T47D (cell line): ENCODE data around the gene PRCC.
"Not testable (repeated sequence)": the region's sequence is repeated elsewhere in the genome, so short reads cannot be mapped to it uniquely, and the experiment has no call there.

ENCODE experiments used
- DNase-seq, 2 experiments: peaks; one replicate each; pipeline versions ENCODE4 v3.0.0 to v3.0.0-alpha.2; 2011 to 2012; ENCODE audit warnings: low read depth in 1 of 2, low spot score in 1 of 2
- JUND ChIP-seq: IDR thresholded peaks from 2 replicates; pipeline ENCODE4 v1.6.1; 2012; ENCODE audit warnings: low read depth
- in situ Hi-C: cut with HindIII; loops from 2 replicates; pipeline ENCODE4 v1.10.0; 2016; ENCODE audit warnings: low sequenced_read_pairs, low pct_unique_long_range_greater_than_20kb

The PRCC gene

DNA sequence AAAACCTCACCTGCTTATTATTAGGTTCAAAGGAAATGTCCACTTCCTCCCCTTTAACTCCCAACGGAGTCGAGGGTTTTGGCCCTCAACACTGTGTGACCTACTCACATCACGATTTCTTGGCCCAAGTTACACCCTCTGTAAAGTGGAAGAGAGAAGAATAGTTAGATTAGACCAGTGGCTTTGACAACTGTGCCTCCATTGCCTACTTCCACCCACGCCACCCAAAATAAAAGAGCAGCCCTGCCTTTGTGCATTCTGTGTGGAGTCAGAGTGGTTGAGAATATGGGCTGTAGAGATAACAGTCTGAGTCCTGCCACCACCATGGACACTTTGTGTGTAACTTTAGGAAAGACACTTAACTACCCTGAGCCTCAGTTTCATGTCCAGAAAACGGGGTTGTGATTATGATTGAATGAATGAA, 11.8 kb upstream of the PRCC start:
- no peak for TF ChIP-seq JUND
- DNase-seq = no peak
- in situ Hi-C loops = no loop called here

DNA sequence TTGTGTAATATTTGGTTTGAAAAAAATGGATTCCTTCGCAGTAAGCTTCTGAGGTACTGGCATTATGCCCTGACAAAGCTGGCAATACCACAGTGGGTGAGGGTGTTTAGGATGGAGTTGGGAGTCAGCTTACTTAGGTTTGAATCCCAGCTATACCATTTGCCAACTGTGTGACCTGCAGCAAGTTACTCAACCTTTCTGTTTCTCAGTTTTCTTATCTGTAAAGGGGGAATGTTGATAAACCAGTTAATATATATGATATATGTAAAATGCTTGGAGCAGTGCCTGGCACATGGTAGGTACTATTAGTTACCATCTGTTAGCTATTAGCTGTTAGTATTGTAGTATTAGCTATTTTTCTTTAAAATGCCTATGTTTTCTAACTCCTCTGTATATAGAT, 11.0 kb upstream of the PRCC start:
- in situ Hi-C loops = no loop called here
- DNase-seq = no peak
- no peak for TF ChIP-seq JUND

DNA sequence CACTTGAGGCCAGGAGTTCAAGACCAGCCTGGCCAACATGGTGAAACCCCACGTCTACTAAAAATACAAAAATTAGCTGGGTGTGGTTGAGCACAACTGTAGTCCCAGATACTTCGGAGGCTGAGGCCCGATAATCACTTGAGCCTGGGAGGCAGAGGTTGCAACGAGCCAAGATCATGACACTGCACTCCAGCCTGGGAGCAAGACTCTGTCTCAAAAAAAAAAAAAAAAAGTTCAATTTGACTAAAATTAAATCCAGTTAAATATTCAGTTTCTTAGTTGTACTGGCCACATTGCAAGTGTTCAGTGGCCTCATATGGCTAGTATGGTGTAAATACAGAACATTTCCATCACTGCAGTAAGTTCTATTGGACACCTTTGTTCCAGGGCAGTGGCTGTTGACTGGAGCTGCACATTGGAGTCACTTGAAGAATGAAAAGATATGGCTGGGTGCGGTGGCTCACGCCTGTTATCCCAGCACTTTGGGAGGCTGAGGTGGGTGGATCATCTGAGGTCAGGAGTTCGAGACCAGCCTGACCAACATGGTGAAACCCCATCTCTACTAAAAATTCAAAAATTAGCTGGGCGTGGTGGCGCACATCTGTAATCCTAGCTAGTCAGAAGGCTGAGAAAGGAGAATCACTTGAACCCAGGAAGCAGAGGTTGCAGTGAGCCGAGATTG, 9.6 kb upstream of the PRCC start:
- in situ Hi-C loops, DNase-seq: not testable (repeated sequence)

DNA sequence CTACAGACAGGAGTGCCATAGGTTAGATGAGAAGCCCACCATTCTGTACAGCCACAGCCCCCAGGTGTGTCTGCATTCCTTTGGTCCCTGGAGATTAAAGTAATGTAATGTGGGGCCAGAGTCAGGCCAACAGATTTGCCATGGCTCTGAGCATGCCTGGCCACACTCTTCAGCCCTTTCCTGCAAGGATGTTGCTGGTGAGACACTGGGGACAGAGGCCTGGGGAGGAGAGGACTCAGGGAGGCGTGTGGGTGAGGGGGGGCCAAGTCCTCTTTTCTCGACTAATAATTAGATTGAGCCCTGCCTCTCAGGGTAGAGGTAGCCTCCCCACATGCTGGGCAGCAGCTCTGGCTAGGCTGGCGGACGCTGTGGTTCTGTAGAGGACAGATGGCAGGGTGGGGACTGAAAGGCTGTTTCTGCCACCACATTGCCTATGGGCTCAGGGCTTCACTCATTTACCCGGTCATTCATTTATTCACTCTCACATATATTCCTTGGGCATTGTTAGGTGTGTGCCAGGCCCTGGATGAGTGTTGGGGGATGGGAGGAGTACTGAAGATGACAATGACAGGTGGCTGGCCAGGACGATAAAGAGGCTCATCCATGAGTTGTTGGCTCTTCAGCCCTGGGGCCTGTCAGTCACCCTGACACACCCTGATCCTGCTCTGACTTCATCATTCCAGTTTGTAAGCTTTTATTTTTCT, 7.1 kb upstream of the PRCC start:
- in situ Hi-C loops = no loop called here
- no peak for DNase-seq
- no peak for TF ChIP-seq JUND

DNA sequence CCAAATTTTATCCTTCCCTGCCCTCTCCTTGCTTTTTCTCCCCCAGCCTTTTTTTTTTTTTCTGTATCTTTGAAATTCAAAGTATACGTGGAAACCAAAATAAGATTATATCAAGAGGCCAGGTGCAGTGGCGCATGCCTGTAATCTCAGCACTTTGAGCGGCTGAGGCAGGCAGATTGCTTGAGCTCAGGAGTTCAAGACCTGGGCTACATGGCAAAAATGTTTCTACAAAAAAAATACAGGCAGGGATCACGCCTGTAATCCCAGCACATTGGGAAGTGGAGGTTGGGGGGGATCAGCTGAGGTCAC, 6.6 kb upstream of the PRCC start:
- no peak for DNase-seq
- TF ChIP-seq JUND = no peak
- in situ Hi-C loops = no loop called here

DNA sequence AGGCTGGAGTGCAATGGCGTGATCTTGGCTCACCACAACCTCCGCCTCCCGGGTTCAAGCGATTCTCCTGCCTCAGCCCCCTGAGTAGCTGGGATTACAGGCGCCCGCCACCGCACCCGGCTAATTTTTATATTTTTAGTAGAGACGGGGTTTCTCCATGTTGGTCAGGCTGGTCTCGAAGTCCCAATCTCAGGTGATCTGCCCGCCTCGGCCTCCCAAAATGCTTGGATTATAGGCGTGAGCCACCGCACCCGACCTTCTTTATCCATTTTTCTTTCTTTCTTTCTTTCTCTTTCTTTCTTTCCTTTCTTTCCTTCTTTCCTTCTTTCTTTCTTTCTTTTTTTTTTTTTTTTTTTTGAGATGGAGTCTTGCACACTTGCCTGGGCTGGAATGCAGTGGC, 2.2 kb upstream of the PRCC start:
- in situ Hi-C loops = not testable (repeated sequence)

DNA sequence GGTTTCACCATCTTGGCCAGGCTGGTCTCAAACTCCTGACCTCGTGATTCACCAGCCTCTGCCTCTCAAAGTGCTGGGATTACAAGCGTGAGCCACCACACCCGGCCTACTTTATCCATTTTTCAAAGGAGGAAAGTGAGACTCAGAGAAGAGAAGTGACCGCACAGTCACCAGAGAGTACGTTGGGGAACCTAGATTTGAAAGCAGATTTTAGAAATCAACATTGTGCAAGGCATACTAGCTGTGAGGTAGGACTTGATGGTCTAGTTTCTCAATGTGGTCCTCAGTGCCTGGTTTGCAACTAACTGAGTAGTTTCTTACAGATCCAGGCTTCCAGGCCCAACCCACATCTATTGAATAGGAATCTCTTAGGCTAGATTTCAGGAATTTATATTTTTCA, 1.7 kb upstream of the PRCC start:
- TF ChIP-seq JUND = no peak
- no peak for DNase-seq
- in situ Hi-C loops = no loop called here

More for the DNA sequence above, 2.2 kb upstream of the PRCC start:
- not testable (repeated sequence) for DNase-seq

DNA sequence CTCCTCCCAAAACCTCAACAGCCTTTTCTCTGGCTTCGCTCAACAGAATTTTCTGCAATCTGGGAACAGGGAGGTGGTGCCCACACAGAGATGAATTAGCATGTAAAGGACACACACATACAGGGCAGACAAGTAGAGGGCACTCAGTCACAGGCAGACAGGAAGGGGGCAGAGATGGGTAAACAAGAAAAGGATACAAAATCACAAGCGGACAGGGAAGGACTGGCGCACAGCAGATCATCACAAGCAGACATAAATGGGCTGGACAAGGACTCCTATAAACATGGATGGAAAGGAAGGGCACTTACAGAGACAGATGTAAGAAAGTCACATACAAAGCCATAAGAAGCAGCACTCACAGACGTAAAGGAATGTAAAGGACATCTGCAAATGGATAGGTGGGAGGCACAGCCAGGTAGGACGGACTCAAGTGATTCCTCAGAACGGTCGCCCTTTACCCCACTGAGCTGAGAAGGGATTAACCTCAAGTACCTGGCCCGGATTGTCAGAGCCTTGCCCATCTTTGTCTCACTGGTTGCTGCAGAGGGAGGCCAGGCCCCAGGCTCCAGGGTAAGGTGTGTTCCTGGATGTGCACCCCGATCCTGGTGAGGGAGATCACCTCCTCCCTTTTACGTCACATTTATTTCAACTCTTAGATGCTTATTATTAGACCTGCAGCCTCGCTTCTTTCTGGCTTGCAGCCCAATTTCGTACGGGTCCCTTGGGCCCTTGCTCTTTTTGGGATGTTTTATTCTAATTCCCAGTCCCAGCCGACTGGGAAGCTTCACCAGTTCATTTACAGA, 836 bp upstream of the PRCC start:
- in situ Hi-C loops = no loop called here
- no peak for DNase-seq
- no peak for TF ChIP-seq JUND

DNA sequence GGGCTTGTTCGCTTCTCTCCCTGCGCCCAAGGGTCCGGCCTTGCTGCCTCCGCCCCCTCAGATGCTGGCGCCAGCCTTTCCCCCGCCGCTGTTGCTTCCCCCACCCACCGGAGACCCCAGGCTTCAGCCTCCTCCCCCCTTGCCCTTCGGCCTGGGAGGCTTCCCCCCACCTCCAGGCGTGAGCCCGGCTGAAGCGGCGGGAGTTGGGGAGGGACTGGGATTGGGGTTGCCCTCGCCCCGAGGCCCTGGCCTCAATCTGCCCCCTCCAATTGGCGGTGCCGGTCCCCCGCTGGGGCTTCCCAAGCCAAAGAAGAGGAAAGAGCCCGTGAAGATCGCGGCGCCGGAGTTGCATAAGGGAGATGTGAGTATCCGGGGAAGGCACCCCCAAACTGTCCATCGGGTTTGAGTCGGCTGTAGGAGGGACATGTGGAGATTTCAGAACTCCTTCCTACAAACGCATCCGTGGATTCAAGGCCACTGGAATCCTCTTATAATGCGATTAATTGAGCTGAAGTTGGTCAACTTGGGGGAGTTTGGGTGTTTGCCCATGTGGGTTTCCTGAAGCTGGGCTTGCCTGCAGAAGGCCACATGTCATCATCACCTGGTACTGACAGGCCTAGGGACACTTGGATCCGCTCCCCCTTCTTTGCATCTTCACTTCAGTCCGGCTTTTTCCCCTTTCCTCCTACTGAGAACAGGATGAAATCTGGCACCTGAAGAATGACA, 707 bp downstream of the PRCC start:
- peak in 1 of 2 experiments; percentile 29 for DNase-seq
- no peak for TF ChIP-seq JUND
- in situ Hi-C loops = no loop called here

DNA sequence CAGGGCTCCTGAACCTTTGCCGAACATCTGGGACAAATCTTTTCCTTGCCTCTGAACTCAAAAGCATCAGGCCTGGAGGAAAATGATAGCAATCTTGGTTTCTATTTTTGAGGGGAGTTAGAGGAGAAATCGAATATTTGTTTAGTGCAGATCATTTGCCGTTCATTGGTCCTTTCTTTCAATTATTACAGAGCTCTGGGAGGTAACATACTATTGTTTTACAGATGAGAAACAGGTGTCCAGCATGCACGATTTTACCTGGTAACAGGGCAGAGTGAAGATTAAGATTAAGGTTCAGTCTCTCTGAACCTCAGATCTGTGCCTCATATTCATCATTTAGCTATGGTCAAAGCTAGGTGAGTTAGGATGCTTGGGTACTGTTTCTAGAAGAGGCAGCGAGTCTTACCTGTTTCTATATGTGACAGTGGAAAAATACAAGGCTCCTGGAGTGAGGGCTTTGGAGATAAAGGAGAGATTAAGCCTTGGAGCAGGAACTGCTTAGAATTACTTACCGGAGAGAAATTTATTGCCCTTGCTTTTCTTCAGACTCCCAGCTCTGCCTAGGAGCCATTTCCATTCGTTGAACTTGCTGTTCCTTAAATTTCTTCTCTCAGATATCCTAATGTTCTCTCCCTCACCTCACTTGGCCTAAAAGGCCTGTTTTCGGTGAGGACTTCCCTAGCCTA, 1.4 kb downstream of the PRCC start:
- DNase-seq = no peak
- no peak for TF ChIP-seq JUND
- in situ Hi-C loops = no loop called here

DNA sequence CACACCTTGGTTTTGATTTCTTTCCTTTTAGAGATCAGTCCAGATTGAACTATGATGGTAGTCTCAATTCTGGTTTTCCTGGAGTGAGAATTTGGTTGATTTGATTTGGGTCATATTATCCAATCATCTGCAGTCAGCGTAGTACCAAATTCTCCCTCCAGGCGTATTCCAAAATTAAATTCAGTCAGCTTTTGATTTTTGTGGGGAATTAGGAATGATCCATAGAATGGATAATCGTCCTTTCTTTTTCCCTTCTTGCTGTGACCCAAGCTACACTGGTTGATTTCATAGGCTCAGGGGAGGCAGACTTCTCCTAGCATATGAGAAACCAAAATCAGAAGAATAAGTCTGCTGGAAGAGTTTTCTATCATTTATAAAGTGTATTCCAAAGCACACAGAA, 4.9 kb downstream of the PRCC start:
- in situ Hi-C loops = no loop called here
- no peak for DNase-seq
- TF ChIP-seq JUND = no peak
